Osteocyte (in vitro differentiated cells): Measurements from ENCODE around the gene SPTBN1. TPM values are rescaled to one million over a fixed set of nuclear protein-coding genes. Genes with fewer than 3 reads are reported as not detected.

ENCODE experiments used
- DNase-seq: peaks from one replicate; pipeline ENCODE4 v3.0.0; 2021; ENCODE audit warnings: mixed read lengths; ENCODE audit not compliant: unreplicated experiment; ENCODE audit errors: extremely low spot score
- H3K27ac Mint-ChIP-seq: one replicate; pipeline ENCODE4 v1.8.0; 2021; ENCODE audit warnings: mild to moderate bottlenecking, mixed read lengths; ENCODE audit not compliant: unreplicated experiment
- H3K27me3 Mint-ChIP-seq: one replicate; pipeline ENCODE4 v1.8.0; 2021; ENCODE audit warnings: mixed read lengths; ENCODE audit not compliant: unreplicated experiment
- H3K36me3 Mint-ChIP-seq: one replicate; pipeline ENCODE4 v1.8.0; 2021; ENCODE audit warnings: mixed read lengths; ENCODE audit not compliant: unreplicated experiment
- H3K4me1 Mint-ChIP-seq: one replicate; pipeline ENCODE4 v1.8.0; 2021; ENCODE audit warnings: mixed read lengths; ENCODE audit not compliant: unreplicated experiment
- H3K4me3 Mint-ChIP-seq: one replicate; pipeline ENCODE4 v1.8.0; 2021; ENCODE audit warnings: mild to moderate bottlenecking, moderate library complexity, mixed read lengths; ENCODE audit not compliant: unreplicated experiment
- H3K9me3 Mint-ChIP-seq: one replicate; pipeline ENCODE4 v1.8.0; 2021; ENCODE audit warnings: mixed read lengths; ENCODE audit not compliant: unreplicated experiment
- total RNA-seq: library from RNA; stranded (reverse); gene quantifications from 2 replicates; pipeline ENCODE4 v1.2.1, GENCODE V29; 2021
- TF ChIP-seq, protein P1 (sequence below): fragments of 200-600 bp; sonication (generic); IDR thresholded peaks from 2 replicates; pipeline ENCODE4 v1.5.0; 2021; ENCODE audit warnings: antibody characterized with exemption, mild to moderate bottlenecking, moderate library complexity

SPTBN1 gene
- total RNA-seq, 1 donor from 2014 or later: 248 TPM

DNA sequence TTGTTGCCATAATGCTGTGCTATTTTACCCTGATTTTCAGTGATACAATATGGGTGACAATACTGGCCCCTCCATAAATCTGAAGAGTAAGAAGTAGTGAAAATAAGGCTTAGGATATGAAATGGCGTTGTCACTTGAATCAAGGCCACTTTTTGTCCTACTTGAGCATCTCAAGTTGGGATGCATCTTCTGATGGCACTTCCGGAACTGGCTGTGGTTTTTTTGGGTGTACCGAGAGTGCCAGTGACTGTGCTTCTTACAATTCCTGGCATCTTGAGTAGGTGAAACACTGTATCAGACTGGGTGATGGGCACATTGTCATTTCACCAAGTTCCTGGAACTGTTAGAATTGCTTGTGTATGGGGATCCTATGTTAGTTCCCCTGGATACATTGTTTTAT, 214.9 kb downstream of the SPTBN1 start:
- TF ChIP-seq, protein P1, sequence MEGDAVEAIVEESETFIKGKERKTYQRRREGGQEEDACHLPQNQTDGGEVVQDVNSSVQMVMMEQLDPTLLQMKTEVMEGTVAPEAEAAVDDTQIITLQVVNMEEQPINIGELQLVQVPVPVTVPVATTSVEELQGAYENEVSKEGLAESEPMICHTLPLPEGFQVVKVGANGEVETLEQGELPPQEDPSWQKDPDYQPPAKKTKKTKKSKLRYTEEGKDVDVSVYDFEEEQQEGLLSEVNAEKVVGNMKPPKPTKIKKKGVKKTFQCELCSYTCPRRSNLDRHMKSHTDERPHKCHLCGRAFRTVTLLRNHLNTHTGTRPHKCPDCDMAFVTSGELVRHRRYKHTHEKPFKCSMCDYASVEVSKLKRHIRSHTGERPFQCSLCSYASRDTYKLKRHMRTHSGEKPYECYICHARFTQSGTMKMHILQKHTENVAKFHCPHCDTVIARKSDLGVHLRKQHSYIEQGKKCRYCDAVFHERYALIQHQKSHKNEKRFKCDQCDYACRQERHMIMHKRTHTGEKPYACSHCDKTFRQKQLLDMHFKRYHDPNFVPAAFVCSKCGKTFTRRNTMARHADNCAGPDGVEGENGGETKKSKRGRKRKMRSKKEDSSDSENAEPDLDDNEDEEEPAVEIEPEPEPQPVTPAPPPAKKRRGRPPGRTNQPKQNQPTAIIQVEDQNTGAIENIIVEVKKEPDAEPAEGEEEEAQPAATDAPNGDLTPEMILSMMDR: no peak
- peaks cover 27% of the 10 kb centered on the region for H3K4me1 Mint-ChIP-seq
- H3K36me3 Mint-ChIP-seq: peaks cover 40% of the 10 kb centered on the region
- H3K4me3 Mint-ChIP-seq: no peak overlapping the region
- H3K27me3 Mint-ChIP-seq: no peaks in the 10 kb centered on the region
- DNase-seq: peak; percentile 17
- peak overlapping the region; percentile 59 for H3K27ac Mint-ChIP-seq
- no peaks in the 10 kb centered on the region for H3K9me3 Mint-ChIP-seq

DNA sequence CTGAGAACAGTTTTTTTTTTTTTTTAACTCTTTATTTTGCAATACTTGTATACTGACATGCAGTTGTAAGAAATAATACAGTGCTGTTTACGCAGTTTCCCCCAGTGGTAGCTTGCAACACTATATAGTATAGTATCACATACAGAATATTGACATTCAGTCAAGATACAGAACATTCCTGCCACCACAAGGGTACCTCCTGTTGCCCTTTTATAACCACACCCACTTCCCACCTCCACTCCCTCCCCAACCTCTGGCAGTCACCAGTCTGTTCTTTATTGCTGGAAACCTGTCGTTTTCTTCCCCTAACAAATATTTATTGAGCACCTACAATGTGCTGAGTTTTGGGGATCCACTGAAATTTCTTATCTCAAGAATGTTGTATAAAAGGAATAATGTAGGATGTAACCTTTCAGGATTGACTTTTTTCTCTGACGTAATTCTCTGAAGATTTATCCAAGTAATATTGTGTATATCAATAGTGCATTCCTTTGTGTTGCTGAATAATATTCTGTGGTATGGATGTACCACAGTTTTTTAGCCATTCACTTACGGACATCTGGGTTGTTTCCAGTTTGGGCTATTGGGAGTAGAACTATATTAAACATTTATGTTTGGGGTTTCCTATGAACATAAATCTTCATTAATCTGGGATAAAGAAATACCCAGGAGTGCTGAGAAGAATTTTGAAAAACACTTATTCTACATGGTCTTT, 215.9 kb downstream of the SPTBN1 start:
- H3K27ac Mint-ChIP-seq: no peak overlapping the region
- peaks cover 22% of the 10 kb centered on the region for H3K4me1 Mint-ChIP-seq
- DNase-seq: peak; percentile 6

DNA sequence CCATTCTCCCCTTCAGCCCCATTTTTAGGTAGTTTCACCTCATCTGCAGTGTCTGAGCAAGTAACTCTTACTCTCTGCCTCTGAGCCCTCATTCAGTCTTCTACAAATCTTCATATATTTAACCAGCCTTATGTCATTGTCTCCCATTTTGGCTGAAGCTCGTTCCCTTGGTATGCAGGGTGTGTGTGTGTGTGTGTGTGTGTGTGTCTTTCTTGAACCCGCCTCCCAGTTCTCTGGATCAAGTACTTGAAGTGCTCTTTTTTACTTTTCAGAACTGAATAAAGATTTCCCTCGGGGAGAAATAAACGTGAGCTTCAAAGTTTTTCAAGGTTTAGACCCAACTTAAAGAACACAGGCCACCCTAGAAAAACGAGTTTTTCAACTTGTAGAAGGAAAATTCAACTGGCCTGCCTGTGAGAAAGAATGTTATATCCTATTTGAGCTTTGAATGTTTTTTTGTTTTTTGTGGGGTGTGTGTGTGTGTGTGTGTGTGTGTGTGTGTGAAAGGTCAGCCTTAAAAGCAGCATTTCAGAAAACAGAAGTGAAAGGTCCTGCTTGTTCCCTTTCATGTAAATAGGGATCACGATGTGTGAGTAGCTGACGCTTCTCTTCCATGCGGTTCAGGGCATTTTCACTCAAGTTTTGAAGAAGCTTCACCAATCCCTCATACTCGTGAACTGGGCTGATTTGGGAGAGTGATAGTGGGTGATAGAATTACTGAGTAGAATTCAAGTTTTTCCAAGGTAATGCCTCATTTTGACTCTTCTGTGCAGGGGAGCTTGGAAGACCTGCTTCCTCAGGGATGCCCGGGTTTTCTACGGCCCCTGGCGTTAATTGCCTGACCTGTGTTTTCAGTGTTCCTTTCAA, 216.7 kb downstream of the SPTBN1 start:
- Mint-ChIP-seq H3K27me3 (no peaks in the 10 kb centered on the region), H3K9me3 (no peaks in the 10 kb centered on the region), H3K27ac (no peak overlapping the region), H3K36me3 (peaks cover 26% of the 10 kb centered on the region), H3K4me3 (no peak overlapping the region), H3K4me1 (peaks cover 20% of the 10 kb centered on the region)
- peak; percentile 6 for DNase-seq
- TF ChIP-seq, protein P1: no peak

More for the DNA sequence above, 215.9 kb downstream of the SPTBN1 start:
- Mint-ChIP-seq H3K9me3 (no peaks in the 10 kb centered on the region), H3K4me3 (no peak overlapping the region), H3K36me3 (peaks cover 33% of the 10 kb centered on the region), H3K27me3 (no peaks in the 10 kb centered on the region)
- TF ChIP-seq, protein P1: no peak

DNA sequence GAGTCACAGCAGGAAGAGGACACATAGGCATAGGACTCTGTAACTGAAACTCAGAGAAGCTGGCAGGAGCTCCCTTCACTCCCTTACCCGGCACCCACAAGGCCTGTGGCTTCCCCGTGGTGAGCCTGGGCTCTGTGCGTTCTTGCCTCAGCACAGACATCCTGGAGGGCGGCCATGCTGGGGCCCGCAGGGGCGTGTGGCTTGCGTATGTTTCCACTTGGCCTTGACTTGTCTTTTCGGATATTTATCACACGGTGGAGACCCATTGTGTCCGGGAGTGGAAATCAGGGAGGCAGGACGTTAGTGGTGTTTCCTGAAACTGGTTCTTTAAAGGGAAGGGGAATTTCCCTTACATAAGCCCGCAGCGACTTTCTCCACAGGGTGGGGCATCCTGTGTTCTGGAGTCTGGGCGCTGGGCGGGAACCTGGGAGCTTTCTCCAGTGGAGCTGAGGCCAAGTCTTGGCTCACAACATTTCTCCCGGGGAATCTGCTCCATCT, 217.4 kb downstream of the SPTBN1 start:
- Mint-ChIP-seq H3K27me3 (no peaks in the 10 kb centered on the region), H3K9me3 (no peaks in the 10 kb centered on the region), H3K4me3 (no peak overlapping the region), H3K4me1 (peaks cover 20% of the 10 kb centered on the region), H3K27ac (no peak overlapping the region), H3K36me3 (peaks cover 21% of the 10 kb centered on the region)
- DNase-seq: peak; percentile 80
- TF ChIP-seq, protein P1: no peak

DNA sequence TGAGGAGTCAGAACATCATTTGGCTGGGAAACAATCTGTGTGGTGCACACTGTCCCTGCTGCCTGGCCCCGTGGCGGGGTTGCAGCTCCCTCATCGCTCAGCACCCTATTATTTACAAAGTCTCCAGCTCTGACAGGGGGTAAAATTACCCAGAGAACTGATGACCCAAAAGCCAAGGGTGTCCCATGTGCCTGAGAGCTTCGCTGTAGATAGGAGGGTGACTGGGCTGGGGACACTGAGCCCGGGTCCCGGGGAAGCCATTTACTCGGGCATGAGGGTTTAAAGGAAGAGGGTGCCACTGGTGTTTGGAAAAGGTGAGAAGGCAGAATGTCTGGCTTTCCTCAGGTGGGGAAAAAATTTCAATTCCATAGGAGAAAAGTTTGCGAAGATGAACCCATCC, 219.2 kb downstream of the SPTBN1 start:
- H3K4me3 Mint-ChIP-seq: no peak overlapping the region
- DNase-seq: peak; percentile 59
- H3K9me3 Mint-ChIP-seq: no peaks in the 10 kb centered on the region
- no peaks in the 10 kb centered on the region for H3K27me3 Mint-ChIP-seq
- no peak overlapping the region for H3K27ac Mint-ChIP-seq
- peaks cover 10% of the 10 kb centered on the region for H3K4me1 Mint-ChIP-seq
- TF ChIP-seq, protein P1: no peak
- H3K36me3 Mint-ChIP-seq: peaks cover 13% of the 10 kb centered on the region
